ENCODE results near the gene ECT2L.

DNA sequence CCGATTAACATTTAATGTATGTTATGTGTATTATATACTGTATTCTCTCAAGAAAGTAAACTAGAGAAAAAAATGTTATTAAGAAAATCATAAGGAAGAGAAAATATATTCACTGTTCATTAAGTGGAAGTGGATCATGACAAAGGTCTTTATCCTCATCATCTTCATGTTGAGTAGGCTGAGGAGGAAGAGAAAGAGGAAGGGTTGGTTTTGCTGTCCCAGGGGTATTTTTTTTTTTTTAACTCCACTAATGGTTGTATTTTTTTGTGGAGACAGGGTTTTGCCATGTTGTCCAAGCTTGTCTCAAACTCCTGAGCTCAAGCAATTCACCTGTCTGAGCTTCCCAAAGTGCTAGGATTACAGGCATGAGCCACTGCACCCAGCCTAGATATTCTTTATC, 11.0 kb downstream of the ECT2L start:
- TF ChIP-seq, protein P1, sequence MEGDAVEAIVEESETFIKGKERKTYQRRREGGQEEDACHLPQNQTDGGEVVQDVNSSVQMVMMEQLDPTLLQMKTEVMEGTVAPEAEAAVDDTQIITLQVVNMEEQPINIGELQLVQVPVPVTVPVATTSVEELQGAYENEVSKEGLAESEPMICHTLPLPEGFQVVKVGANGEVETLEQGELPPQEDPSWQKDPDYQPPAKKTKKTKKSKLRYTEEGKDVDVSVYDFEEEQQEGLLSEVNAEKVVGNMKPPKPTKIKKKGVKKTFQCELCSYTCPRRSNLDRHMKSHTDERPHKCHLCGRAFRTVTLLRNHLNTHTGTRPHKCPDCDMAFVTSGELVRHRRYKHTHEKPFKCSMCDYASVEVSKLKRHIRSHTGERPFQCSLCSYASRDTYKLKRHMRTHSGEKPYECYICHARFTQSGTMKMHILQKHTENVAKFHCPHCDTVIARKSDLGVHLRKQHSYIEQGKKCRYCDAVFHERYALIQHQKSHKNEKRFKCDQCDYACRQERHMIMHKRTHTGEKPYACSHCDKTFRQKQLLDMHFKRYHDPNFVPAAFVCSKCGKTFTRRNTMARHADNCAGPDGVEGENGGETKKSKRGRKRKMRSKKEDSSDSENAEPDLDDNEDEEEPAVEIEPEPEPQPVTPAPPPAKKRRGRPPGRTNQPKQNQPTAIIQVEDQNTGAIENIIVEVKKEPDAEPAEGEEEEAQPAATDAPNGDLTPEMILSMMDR (conservative IDR thresholded peaks at IDR 0.05 in 1 of 2, IDR thresholded peaks at IDR 0.05 in 1 of 2; ENCODE audit: low read depth in 1 of 2, low read length in 2 of 2) = no peak
- no peak for TF ChIP-seq EZH2 (IDR thresholded peaks at IDR 0.05; ENCODE audit: low read length, missing control alignments)
